OCI-LY3 (cell line): ENCODE results near the gene PTRH1.

ENCODE experiments used
- H2AFZ ChIP-seq: fragments of 200-600, 300-600 bp; shearing (Covaris generic); 2 replicates; pipeline ENCODE4 v1.6.0; 2014; ENCODE audit warnings: antibody characterized with exemption, low read depth, low read length
- H3K27ac ChIP-seq: fragments of 200-600, 300-600 bp; sonication (generic); 2 replicates; pipeline ENCODE4 v1.5.1; 2014; ENCODE audit warnings: mild to moderate bottlenecking, low read length, moderate library complexity, mixed read lengths
- H3K27me3 ChIP-seq: fragments of 200-600, 300-600 bp; sonication (generic); 2 replicates; pipeline ENCODE4 v1.6.1; 2014; ENCODE audit warnings: low read depth, low read length, mixed read lengths
- H3K36me3 ChIP-seq: fragments of 200-600, 300-600 bp; sonication (generic); replicated peaks from 2 replicates; pipeline ENCODE3; 2014; ENCODE audit warnings: low read depth, low read length, mixed read lengths
- H3K4me1 ChIP-seq: fragments of 300-600, 200-600 bp; sonication (generic); 2 replicates; pipeline ENCODE4 v1.6.1; 2014; ENCODE audit warnings: low read length, mixed read lengths
- H3K4me2 ChIP-seq: fragments of 200-600, 300-600 bp; sonication (generic); 2 replicates; pipeline ENCODE4 v1.6.1; 2014; ENCODE audit warnings: low read length, mixed read lengths
- H3K4me3 ChIP-seq: fragments of 300-600, 200-600 bp; sonication (generic); 2 replicates; pipeline ENCODE4 v1.5.1; 2014; ENCODE audit warnings: antibody characterized with exemption, mild to moderate bottlenecking, low read length, moderate library complexity
- H3K79me2 ChIP-seq: fragments of 300-600, 200-600 bp; shearing (Covaris generic); 2 replicates; pipeline ENCODE4 v1.6.1; 2014; ENCODE audit warnings: mild to moderate bottlenecking, low read length, mixed read lengths
- H3K9ac ChIP-seq: fragments of 300-600, 200-600 bp; shearing (Covaris generic); 2 replicates; pipeline ENCODE4 v1.6.0; 2014; ENCODE audit warnings: mild to moderate bottlenecking, low read length, moderate library complexity
- H3K9me3 ChIP-seq: fragments of 200-600, 300-600 bp; shearing (Covaris generic); 2 replicates; pipeline ENCODE4 v1.6.1; 2014; ENCODE audit warnings: low read length, mixed read lengths; ENCODE audit not compliant: insufficient read depth
- H4K20me1 ChIP-seq: fragments of 200-600, 300-600 bp; sonication (generic); 2 replicates; pipeline ENCODE4 v1.6.1; 2016; ENCODE audit warnings: low read length, mixed read lengths; ENCODE audit not compliant: insufficient read depth
- EZH2phosphoT487 ChIP-seq: fragments of 200-600 bp; shearing (Covaris generic); IDR thresholded peaks from 2 replicates; pipeline ENCODE4 v1.6.1; 2018; ENCODE audit warnings: antibody characterized with exemption, mixed run types, low read depth
- TF ChIP-seq, protein P1 (sequence below): fragments of 200-600, 300-600 bp; sonication (generic); IDR thresholded peaks from 2 replicates; pipeline ENCODE4 v1.5.1; 2014; ENCODE audit warnings: antibody characterized with exemption, low read length, low read depth

Gene PTRH1

DNA sequence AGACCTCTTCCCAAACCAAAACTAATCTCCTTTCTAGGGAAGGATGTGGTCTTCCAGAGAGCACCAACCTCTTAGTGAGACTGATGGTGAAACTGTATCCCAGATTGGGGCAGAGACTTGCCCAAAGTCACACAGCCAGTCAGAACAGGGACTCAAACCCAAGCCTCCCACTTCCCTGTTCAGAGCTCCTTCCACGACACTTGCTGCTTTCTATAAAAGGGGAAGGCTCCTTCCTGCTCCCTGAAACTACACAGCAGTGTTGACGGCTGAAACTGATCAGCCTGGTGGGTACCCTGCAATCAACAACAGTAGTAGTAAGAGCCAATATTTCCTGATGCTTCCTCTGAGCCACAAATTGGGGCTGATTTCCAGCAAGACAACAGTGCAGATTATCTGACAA lies 18.2 kb upstream of the PTRH1 start:
- Histone ChIP-seq H3K36me3 (peaks cover 5% of the 10 kb centered on the region), H3K79me2 (no peaks in the 10 kb centered on the region), H3K4me1 (peaks cover 13% of the 10 kb centered on the region), H3K4me2 (no peak overlapping the region), H3K4me3 (no peak overlapping the region), H3K9me3 (no peaks in the 10 kb centered on the region), H3K27me3 (no peaks in the 10 kb centered on the region), H3K9ac (no peak overlapping the region), H4K20me1 (no peaks in the 10 kb centered on the region), H3K27ac (no peak overlapping the region), H2AFZ (no peak overlapping the region)
- TF ChIP-seq, protein P1, sequence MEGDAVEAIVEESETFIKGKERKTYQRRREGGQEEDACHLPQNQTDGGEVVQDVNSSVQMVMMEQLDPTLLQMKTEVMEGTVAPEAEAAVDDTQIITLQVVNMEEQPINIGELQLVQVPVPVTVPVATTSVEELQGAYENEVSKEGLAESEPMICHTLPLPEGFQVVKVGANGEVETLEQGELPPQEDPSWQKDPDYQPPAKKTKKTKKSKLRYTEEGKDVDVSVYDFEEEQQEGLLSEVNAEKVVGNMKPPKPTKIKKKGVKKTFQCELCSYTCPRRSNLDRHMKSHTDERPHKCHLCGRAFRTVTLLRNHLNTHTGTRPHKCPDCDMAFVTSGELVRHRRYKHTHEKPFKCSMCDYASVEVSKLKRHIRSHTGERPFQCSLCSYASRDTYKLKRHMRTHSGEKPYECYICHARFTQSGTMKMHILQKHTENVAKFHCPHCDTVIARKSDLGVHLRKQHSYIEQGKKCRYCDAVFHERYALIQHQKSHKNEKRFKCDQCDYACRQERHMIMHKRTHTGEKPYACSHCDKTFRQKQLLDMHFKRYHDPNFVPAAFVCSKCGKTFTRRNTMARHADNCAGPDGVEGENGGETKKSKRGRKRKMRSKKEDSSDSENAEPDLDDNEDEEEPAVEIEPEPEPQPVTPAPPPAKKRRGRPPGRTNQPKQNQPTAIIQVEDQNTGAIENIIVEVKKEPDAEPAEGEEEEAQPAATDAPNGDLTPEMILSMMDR: no peak
- TF ChIP-seq EZH2phosphoT487: no peak

DNA sequence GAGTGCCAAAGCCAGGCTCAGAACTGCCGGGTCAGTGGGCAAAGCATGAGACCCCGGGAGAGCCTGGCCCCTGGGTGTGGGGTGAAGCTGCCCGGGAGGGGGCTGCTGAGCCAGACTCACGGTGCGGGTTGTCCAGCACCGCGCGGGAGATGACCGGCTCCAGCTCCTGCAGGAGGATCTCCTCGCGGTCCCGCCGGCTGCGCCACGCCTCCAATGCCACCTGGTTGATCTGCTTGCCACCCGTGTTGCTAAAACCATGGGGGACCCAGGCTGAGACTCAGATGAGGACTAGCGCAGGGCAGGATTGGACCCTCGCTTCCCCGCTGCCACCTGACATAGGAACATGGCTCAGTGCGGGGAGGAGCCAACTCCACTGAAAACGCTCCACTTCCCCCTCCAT lies 17.0 kb upstream of the PTRH1 start:
- Histone ChIP-seq H3K27ac (no peak overlapping the region), H3K27me3 (no peaks in the 10 kb centered on the region)
- TF ChIP-seq EZH2phosphoT487: no peak
- TF ChIP-seq, protein P1: no peak

DNA sequence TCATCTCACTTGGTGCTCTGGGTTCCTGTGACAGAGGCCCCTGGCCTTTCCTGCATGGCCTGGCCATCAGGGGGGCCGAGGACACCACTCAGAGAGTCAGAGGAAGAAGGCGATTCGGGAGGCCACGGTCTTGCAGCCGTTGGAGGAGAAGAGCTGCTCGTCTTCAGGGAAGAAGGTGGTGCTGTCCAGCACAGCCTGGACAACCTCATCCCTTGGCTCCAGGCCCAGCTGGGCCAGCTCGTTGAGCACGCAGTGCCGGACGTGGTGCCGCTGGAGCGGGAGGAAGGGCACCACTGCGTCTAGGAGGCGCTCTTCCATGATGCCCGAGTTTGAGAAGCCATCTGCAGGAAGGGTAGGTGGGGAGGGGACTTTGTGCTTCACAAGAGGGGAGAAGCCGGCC lies 16.5 kb upstream of the PTRH1 start:
- H3K4me3 ChIP-seq: no peak overlapping the region
- H3K27me3 ChIP-seq: no peaks in the 10 kb centered on the region
- H3K79me2 ChIP-seq: no peaks in the 10 kb centered on the region
- no peak overlapping the region for H3K4me2 ChIP-seq
- TF ChIP-seq, protein P1: no peak
- no peaks in the 10 kb centered on the region for H3K9me3 ChIP-seq
- H3K27ac ChIP-seq: no peak overlapping the region
- peaks cover 13% of the 10 kb centered on the region for H3K4me1 ChIP-seq
- H2AFZ ChIP-seq: no peak overlapping the region
- H3K9ac ChIP-seq: no peak overlapping the region
- H4K20me1 ChIP-seq: no peaks in the 10 kb centered on the region
- no peaks in the 10 kb centered on the region for H3K36me3 ChIP-seq

More for the DNA sequence above, 17.0 kb upstream of the PTRH1 start:
- no peak overlapping the region for H2AFZ ChIP-seq
- no peak overlapping the region for H3K4me3 ChIP-seq
- H3K4me2 ChIP-seq: no peak overlapping the region
- H3K9ac ChIP-seq: no peak overlapping the region
- no peaks in the 10 kb centered on the region for H3K36me3 ChIP-seq
- no peaks in the 10 kb centered on the region for H3K79me2 ChIP-seq
- no peaks in the 10 kb centered on the region for H3K9me3 ChIP-seq
- peaks cover 13% of the 10 kb centered on the region for H3K4me1 ChIP-seq
- no peaks in the 10 kb centered on the region for H4K20me1 ChIP-seq

DNA sequence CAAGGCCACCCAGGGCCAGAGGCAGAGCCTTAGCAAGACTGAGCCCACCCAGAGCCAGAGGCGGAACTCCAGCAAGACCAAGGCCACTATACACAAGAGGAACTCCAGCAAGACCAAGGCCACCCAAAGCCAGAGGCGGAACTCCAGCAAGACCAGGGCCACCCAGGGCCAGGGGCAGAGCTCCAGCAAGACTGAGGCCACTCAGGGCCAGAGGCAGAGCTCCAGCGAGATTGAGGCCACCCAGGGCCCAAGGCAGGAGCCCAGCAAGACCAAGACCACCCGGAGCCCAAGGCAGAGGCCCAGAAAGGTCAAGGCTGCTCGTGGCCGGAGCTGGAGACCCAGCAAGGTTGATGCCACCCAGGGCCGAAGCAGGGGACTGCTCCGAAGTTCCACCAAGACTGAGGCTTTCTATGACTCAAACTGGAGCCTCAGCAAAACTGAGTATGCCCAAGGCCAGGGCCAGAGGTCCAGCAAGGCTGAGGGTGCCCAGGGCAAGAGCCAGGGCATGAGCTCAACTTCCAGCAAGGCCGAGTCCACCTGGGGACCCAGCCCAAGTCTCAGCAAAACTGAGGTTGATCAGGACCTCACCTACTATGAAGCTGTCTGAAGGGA lies 15.4 kb upstream of the PTRH1 start:
- Histone ChIP-seq H3K27ac (no peak overlapping the region), H3K36me3 (no peaks in the 10 kb centered on the region), H4K20me1 (no peaks in the 10 kb centered on the region), H3K9ac (no peak overlapping the region), H3K27me3 (no peaks in the 10 kb centered on the region), H3K4me1 (peaks cover 13% of the 10 kb centered on the region), H3K79me2 (no peaks in the 10 kb centered on the region), H3K9me3 (no peaks in the 10 kb centered on the region), H2AFZ (no peak overlapping the region), H3K4me2 (no peak overlapping the region), H3K4me3 (no peak overlapping the region)
- no peak for TF ChIP-seq EZH2phosphoT487
- TF ChIP-seq, protein P1: no peak
